A673 (cell line): ENCODE results near the gene MGARP. TPM values are rescaled to one million over a fixed set of nuclear protein-coding genes. Genes with fewer than 3 reads are reported as not detected.

Experiments used
- BruUV-seq: library from RNA; stranded (reverse); fragments of 400-500 nt; replicated peaks from 2 replicates; lab custom pipeline; 2021; lab: Mats Ljungman, UMichigan
- CTCF ChIA-PET: fragments of 300-600 bp; sonication (Branson Sonifier 250); formaldehyde crosslinking; loops from one replicate; lab custom pipeline; 2022; ENCODE audit warnings: antibody characterized with exemption; lab: Charles Lee
- POLR2A ChIA-PET: fragments of 300-600 bp; sonication (Branson Sonifier 250); formaldehyde crosslinking; loops from one replicate; lab custom pipeline; 2022; ENCODE audit warnings: antibody characterized with exemption; ENCODE audit not compliant: low non-redundant PET; lab: Charles Lee
- DNase-seq: peaks from one replicate; pipeline ENCODE4 v3.0.0-alpha.2; 2015; ENCODE audit warnings: low spot score
- H3K27ac ChIP-seq: fragments of 200-600 bp; sonication (generic); 2 replicates; pipeline ENCODE4 v1.5.1; 2016; ENCODE audit warnings: mixed run types, low read depth, mild to moderate bottlenecking, mixed read lengths, antibody characterized with exemption, low read length; ENCODE audit not compliant: poor library complexity, severe bottlenecking
- H3K27me3 ChIP-seq: fragments of 200-600 bp; sonication (generic); replicated peaks from 2 replicates; pipeline ENCODE4 v1.6.1; 2017; ENCODE audit warnings: mixed run types, low read depth, mild to moderate bottlenecking, mixed read lengths, antibody characterized with exemption, low read length; ENCODE audit not compliant: insufficient read depth, poor library complexity
- H3K36me3 ChIP-seq: fragments of 200-600 bp; sonication (generic); 2 replicates; pipeline ENCODE4 v1.6.1; 2016; ENCODE audit warnings: mixed run types, mild to moderate bottlenecking, mixed read lengths, antibody characterized with exemption, low read length; ENCODE audit not compliant: insufficient read depth, poor library complexity, severe bottlenecking
- H3K4me1 ChIP-seq: fragments of 200-600 bp; sonication (generic); 2 replicates; pipeline ENCODE4 v1.6.1; 2017; ENCODE audit warnings: mixed run types, mild to moderate bottlenecking, mixed read lengths, antibody characterized with exemption, low read length; ENCODE audit not compliant: insufficient read depth, poor library complexity, severe bottlenecking
- H3K4me3 ChIP-seq: fragments of 200-600 bp; sonication (generic); 2 replicates; pipeline ENCODE4 v1.5.1; 2016; ENCODE audit warnings: low read depth, mixed run types, mild to moderate bottlenecking, mixed read lengths, low read length; ENCODE audit not compliant: poor library complexity, severe bottlenecking
- H3K9me3 ChIP-seq: fragments of 200-600 bp; sonication (generic); 2 replicates; pipeline ENCODE4 v1.6.1; 2016; ENCODE audit warnings: mixed run types, low read depth, mild to moderate bottlenecking, mixed read lengths, antibody characterized with exemption, low read length; ENCODE audit not compliant: poor library complexity, severe bottlenecking
- EZH2 ChIP-seq: fragments of 200-600 bp; sonication (generic); IDR thresholded peaks from 2 replicates; pipeline ENCODE4 v1.6.1; 2017; ENCODE audit warnings: borderline replicate concordance, low read depth, mild to moderate bottlenecking, mixed read lengths, antibody characterized with exemption, low read length; ENCODE audit not compliant: poor library complexity, severe bottlenecking
- intact Hi-C: fragments of 100-400 bp; cut with micrococcal nuclease; formaldehyde crosslinking; loops from one replicate; pipeline ENCODE4 v1.10.0; 2022; ENCODE audit not compliant: unreplicated experiment
- total RNA-seq: library from RNA; stranded (reverse); gene quantifications from 2 replicates; pipeline ENCODE4 v1.2.3, GENCODE V29; 2021
- TF ChIP-seq, protein P1 (sequence below): fragments of 300-800, 200-600 bp; sonication (generic); conservative IDR thresholded peaks from 2 replicates; pipeline ENCODE4 v1.5.1; 2017; ENCODE audit warnings: low read depth, mild to moderate bottlenecking, antibody characterized with exemption, low read length, moderate library complexity, mixed read lengths

The MGARP gene
- total RNA-seq, 1 experiment from 2014 or later, result 6.0 TPM

DNA sequence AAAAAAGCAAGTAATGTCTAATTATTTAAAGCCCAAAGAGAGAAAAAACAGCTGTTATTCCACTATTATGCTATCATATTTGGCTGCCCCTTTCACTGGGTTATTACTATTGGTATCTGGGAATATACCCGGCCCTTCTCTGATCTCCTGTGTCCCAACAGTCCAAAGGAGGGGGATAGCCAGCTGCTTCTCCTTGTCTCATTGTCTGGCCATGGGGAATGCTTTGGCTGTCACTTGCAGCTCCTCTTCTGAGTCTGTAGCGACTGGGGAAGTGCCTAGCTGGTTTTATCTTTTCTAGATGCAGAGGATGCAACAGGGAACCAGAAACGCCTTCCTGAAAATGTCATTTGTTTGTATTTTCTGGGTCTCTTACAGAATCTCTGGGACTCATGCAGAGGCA is 33.9 kb downstream of the MGARP start:
- POLR2A ChIA-PET, result no interaction called here

DNA sequence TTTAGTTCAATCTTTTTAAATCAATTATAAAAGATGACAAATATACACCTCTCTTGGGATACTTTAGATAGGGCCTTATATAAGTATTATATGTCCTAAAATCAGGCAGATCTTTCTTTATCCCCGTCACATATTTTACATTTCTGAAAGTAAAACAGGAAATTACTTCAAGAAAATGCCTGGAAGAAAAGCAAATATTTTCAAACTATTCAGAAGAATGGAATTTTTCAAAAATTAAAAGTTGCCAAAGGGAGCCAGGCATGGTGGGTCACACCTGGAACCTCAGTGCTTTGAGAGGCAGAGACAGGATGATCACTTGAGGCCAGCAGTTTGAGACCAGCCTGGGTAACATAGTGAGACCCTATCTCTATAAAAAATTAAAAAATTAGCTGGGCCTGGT is 34.4 kb downstream of the MGARP start:
- H3K27ac ChIP-seq, result no peak overlapping the region
- DNase-seq, result no peak
- H3K4me1 ChIP-seq, result no peaks in the 10 kb centered on the region

More for the DNA sequence above, 33.9 kb downstream of the MGARP start:
- H3K27ac ChIP-seq, result peak overlapping the region; percentile 28
- no peaks in the 10 kb centered on the region for H3K4me1 ChIP-seq
- no peaks in the 10 kb centered on the region for H3K36me3 ChIP-seq
- no peaks in the 10 kb centered on the region for H3K27me3 ChIP-seq
- CTCF ChIA-PET, result no interaction called here
- no peaks in the 10 kb centered on the region for H3K9me3 ChIP-seq
- no TSS peak for BruUV-seq
- no peak for DNase-seq
- no peak for TF ChIP-seq EZH2
- TF ChIP-seq, protein P1, sequence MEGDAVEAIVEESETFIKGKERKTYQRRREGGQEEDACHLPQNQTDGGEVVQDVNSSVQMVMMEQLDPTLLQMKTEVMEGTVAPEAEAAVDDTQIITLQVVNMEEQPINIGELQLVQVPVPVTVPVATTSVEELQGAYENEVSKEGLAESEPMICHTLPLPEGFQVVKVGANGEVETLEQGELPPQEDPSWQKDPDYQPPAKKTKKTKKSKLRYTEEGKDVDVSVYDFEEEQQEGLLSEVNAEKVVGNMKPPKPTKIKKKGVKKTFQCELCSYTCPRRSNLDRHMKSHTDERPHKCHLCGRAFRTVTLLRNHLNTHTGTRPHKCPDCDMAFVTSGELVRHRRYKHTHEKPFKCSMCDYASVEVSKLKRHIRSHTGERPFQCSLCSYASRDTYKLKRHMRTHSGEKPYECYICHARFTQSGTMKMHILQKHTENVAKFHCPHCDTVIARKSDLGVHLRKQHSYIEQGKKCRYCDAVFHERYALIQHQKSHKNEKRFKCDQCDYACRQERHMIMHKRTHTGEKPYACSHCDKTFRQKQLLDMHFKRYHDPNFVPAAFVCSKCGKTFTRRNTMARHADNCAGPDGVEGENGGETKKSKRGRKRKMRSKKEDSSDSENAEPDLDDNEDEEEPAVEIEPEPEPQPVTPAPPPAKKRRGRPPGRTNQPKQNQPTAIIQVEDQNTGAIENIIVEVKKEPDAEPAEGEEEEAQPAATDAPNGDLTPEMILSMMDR, result no peak
- intact Hi-C loops, result no loop called here
- H3K4me3 ChIP-seq, result no peak overlapping the region

GRCh38 chr4:139243448-139244365 is 36.3 kb downstream of the MGARP start:
- Histone ChIP-seq H3K36me3 (no peaks in the 10 kb centered on the region), H3K4me1 (no peaks in the 10 kb centered on the region), H3K4me3 (no peak overlapping the region), H3K27ac (no peak overlapping the region), H3K27me3 (no peaks in the 10 kb centered on the region), H3K9me3 (peaks cover 5% of the 10 kb centered on the region)
- no TSS peak for BruUV-seq
- POLR2A ChIA-PET, result no interaction called here
- TF ChIP-seq, protein P1, result no peak
- TF ChIP-seq EZH2, result no peak
- CTCF ChIA-PET, result no interaction called here
- no peak for DNase-seq
- intact Hi-C loops, result no loop called here

More for the DNA sequence above, 34.4 kb downstream of the MGARP start:
- ChIA-PET CTCF (no interaction called here), POLR2A (no interaction called here)
- Histone ChIP-seq H3K36me3 (no peaks in the 10 kb centered on the region), H3K4me3 (no peak overlapping the region), H3K9me3 (no peaks in the 10 kb centered on the region), H3K27me3 (no peaks in the 10 kb centered on the region)
- TF ChIP-seq, protein P1, result no peak
- no peak for TF ChIP-seq EZH2
- BruUV-seq, result no TSS peak
- intact Hi-C loops, result no loop called here
